Activated CD8-positive, alpha-beta T cell treated with anti-CD3 and anti-CD28 coated beads for 36 hours (primary cell): Measurements from ENCODE around the gene CDK5RAP3. TPM values are rescaled to one million over a fixed set of nuclear protein-coding genes. Genes with fewer than 3 reads are reported as not detected.
"Not testable (repeated sequence)": the region's sequence is repeated elsewhere in the genome, so short reads cannot be mapped to it uniquely, and the experiment has no call there.

Experiments used
- ATAC-seq: fragments of 200-7000 bp; cut with Tn5 transposase; one replicate; pipeline ENCODE4 v1.10.0; 2021; ENCODE audit warnings: mild to moderate bottlenecking, moderate library complexity
- CTCF ChIA-PET: fragments of 350-600 bp; sonication (Branson Sonifier 250); formaldehyde crosslinking; loops from one replicate; lab custom pipeline; 2021; ENCODE audit warnings: antibody characterized with exemption; lab: Charles Lee
- POLR2A ChIA-PET: fragments of 350-600 bp; sonication (Branson Sonifier 250); formaldehyde crosslinking; loops from one replicate; lab custom pipeline; 2021; ENCODE audit warnings: antibody characterized with exemption; lab: Charles Lee
- DNase-seq: peaks from one replicate; pipeline ENCODE4 v3.0.0-alpha.2; 2020
- H3K27ac Mint-ChIP-seq: one replicate; pipeline ENCODE4 v1.8.0; 2021; ENCODE audit warnings: mild to moderate bottlenecking, mixed read lengths
- H3K27me3 Mint-ChIP-seq: one replicate; pipeline ENCODE4 v1.8.0; 2021; ENCODE audit warnings: mixed read lengths
- H3K36me3 Mint-ChIP-seq: one replicate; pipeline ENCODE4 v1.8.0; 2021; ENCODE audit warnings: low read depth, mixed read lengths
- H3K4me1 Mint-ChIP-seq: one replicate; pipeline ENCODE4 v1.8.0; 2021; ENCODE audit warnings: low read depth, mixed read lengths
- H3K4me3 Mint-ChIP-seq: one replicate; pipeline ENCODE4 v1.8.0; 2021; ENCODE audit warnings: mild to moderate bottlenecking, moderate library complexity, mixed read lengths
- H3K9me3 Mint-ChIP-seq: one replicate; pipeline ENCODE4 v1.8.0; 2021; ENCODE audit warnings: mixed read lengths
- intact Hi-C: fragments of 100-400 bp; cut with micrococcal nuclease; formaldehyde crosslinking; loops from one replicate; pipeline ENCODE4 v1.10.0; 2022
- total RNA-seq, 2 experiments: library from RNA; stranded (reverse); gene quantifications; one replicate each; pipeline ENCODE4 v1.2.3, GENCODE V29; 2021
- TF ChIP-seq, protein P1 (sequence below): fragments of 200-600 bp; IDR thresholded peaks from one replicate; pipeline ENCODE4 v1.8.0; 2022; ENCODE audit warnings: antibody characterized with exemption, mild to moderate bottlenecking

The CDK5RAP3 gene
- total RNA-seq, 2 experiments from 2014 or later, result 161 to 171 TPM

DNA sequence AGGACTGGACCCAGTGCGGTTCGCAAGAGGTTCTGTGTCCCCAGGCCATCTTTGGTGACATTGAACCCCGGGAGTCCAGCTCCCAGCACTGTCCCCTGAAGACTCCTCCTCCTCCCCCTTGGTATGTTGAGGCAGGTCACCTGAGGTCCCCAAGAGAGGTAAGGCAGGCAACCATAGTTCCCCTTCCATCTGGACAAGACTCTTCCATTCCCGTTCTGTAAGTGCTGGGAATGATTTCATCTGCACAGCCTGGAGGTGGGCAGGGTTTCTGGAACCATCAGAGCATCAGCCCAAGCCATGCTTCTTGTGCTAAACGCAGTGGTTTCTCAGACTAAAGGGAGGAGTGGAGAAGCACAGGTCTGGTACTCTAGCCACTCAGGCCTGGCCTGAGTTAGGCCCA, 41.7 kb downstream of the CDK5RAP3 start:
- H3K36me3 Mint-ChIP-seq, result no peaks in the 10 kb centered on the region

DNA sequence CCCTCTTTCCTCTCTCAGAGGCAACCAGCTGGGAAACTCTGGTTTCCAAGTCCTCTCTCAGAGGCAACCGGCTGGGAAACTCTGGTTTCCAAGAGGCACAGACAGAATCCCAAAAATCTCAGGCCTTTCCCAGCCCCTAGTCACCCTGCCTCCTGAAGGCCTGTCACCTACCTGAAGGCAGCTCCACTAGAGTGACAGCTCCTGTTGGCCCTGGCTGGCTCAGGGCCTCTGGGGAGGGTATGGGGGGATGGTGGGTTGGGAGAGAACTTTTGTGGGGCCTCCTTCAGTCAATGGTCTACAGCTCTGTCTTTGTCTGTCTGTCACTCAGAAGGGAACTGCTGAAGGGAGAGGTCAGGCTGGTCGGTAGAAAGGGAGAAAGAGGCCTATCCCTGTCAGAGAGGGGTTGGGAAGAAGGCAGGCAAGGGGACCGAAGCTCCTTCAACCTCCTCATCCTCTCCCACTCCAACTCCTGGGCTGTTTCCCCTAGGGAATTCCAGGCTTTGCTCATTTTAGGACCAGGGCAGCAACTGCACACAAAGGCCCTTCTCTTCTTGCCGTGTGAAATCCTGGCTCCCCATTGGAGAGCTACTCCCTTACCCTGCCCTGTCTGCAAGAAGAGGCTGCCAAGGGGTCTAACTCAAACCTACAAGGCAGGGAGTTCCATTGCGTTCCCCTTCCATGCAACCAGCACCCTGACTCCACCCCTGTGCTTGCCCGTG, 43.1 kb downstream of the CDK5RAP3 start:
- peaks cover 39% of the 10 kb centered on the region for H3K27me3 Mint-ChIP-seq
- H3K36me3 Mint-ChIP-seq, result no peaks in the 10 kb centered on the region
- no peaks in the 10 kb centered on the region for H3K9me3 Mint-ChIP-seq
- ChIA-PET POLR2A (interaction anchor here (0.7 to 1.6 kb wide), 4 partner anchors 25 to 537 kb away, joined by 3 to 5 read pairs (median 3); partner anchors contain the start of gene PNPO), CTCF (interaction anchor here (0.8 to 6.3 kb wide), 7 partner anchors 11 to 67 kb away, joined by 3 to 66 read pairs (median 3); partner anchors contain the start of gene CDK5RAP3)
- no peak overlapping the region for H3K27ac Mint-ChIP-seq
- no peak for DNase-seq
- TF ChIP-seq, protein P1, sequence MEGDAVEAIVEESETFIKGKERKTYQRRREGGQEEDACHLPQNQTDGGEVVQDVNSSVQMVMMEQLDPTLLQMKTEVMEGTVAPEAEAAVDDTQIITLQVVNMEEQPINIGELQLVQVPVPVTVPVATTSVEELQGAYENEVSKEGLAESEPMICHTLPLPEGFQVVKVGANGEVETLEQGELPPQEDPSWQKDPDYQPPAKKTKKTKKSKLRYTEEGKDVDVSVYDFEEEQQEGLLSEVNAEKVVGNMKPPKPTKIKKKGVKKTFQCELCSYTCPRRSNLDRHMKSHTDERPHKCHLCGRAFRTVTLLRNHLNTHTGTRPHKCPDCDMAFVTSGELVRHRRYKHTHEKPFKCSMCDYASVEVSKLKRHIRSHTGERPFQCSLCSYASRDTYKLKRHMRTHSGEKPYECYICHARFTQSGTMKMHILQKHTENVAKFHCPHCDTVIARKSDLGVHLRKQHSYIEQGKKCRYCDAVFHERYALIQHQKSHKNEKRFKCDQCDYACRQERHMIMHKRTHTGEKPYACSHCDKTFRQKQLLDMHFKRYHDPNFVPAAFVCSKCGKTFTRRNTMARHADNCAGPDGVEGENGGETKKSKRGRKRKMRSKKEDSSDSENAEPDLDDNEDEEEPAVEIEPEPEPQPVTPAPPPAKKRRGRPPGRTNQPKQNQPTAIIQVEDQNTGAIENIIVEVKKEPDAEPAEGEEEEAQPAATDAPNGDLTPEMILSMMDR, result no peak
- no peak for ATAC-seq
- H3K4me3 Mint-ChIP-seq, result no peak overlapping the region
- intact Hi-C loops, result loop anchor here (10.0 kb wide), 1 partner anchor 69 kb away; the partner anchor contains the start of gene PNPO
- peaks cover 18% of the 10 kb centered on the region for H3K4me1 Mint-ChIP-seq

More for the DNA sequence above, 41.7 kb downstream of the CDK5RAP3 start:
- Mint-ChIP-seq H3K27ac (no peak overlapping the region), H3K9me3 (no peaks in the 10 kb centered on the region), H3K4me1 (peaks cover 17% of the 10 kb centered on the region), H3K4me3 (peak overlapping the region; percentile 55), H3K27me3 (peaks cover 43% of the 10 kb centered on the region)
- DNase-seq (no peak), ATAC-seq (no peak)
- ChIA-PET CTCF (interaction anchor here (0.8 to 3.2 kb wide), 10 partner anchors 8 to 624 kb away, joined by 3 to 19 read pairs (median 4); partner anchors contain the start of gene CDK5RAP3), POLR2A (interaction anchor here (0.8 to 1.0 kb wide), 2 partner anchors 36 to 58 kb away, joined by 3 read pairs; no protein-coding TSS in a partner anchor)
- intact Hi-C loops, result loop anchor here (10.0 kb wide), 1 partner anchor 68 kb away; the partner anchor contains the start of gene PNPO
- TF ChIP-seq, protein P1, result no peak

DNA sequence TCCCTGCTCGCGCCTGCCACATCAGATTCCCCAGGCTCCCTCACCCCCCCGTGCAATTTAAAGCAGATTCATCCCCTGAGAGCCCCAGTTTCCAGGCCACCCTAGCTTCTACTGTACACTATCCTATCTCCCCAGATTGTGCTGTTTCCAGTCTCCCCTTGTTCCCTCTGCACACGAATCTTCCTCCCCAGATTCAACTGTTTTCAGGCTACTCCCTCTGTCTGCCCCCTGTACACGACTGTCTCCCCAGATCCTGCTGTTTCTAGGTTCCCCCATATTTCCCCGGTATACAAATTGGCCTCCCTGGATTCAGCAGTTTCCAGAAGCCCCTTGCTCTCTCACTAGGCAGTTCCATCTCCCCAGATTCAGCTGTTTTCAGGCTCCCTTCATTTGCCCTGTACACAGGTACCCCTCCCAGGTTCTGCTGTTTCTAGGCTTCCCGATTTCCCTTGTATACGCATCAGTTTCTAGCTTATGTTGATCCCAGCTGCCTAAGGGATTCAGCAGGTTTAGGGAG, 43.7 kb downstream of the CDK5RAP3 start:
- Mint-ChIP-seq H3K27me3 (peaks cover 38% of the 10 kb centered on the region), H3K36me3 (no peaks in the 10 kb centered on the region), H3K4me1 (peaks cover 18% of the 10 kb centered on the region), H3K4me3 (no peak overlapping the region), H3K27ac (no peak overlapping the region), H3K9me3 (no peaks in the 10 kb centered on the region)
- DNase-seq (no peak), ATAC-seq (no peak)
- intact Hi-C loops, result loop anchor here (10.0 kb wide), 1 partner anchor 70 kb away; the partner anchor contains the start of gene PNPO
- ChIA-PET CTCF (interaction anchor here (0.8 to 6.3 kb wide), 5 partner anchors 11 to 67 kb away, joined by 3 to 66 read pairs (median 5); no protein-coding TSS in a partner anchor), POLR2A (interaction anchor here (0.7 to 1.6 kb wide), 2 partner anchors 38 to 536 kb away, joined by 3 to 5 read pairs; no protein-coding TSS in a partner anchor)
- TF ChIP-seq, protein P1, result no peak

DNA sequence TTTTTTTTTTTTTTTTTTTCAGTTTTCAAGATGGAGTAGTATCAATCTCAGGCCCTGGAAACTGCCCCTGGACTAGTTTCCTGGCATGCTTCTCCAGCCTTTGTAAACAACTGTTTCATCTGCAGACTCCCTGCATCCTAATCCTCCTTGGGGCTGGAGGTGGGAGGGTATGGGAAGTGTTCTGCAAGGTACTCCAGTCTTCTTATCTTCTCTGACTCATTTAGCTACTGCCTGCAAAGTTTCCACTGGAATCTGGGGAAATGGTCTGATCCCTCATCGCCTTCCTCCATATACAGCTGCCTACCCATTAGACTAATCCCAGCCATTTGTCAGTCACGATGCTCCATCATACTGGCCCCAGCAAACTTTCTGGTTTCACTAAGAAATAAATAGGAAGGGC, 45.2 kb downstream of the CDK5RAP3 start:
- TF ChIP-seq, protein P1, result no peak
- H3K36me3 Mint-ChIP-seq, result no peaks in the 10 kb centered on the region
- H3K9me3 Mint-ChIP-seq, result no peaks in the 10 kb centered on the region
- ATAC-seq (no peak), DNase-seq (no peak)
- peaks cover 41% of the 10 kb centered on the region for H3K27me3 Mint-ChIP-seq
- H3K4me3 Mint-ChIP-seq, result no peak overlapping the region
- POLR2A ChIA-PET, result no interaction called here
- intact Hi-C loops, result loop anchor here (10.0 kb wide), 1 partner anchor 71 kb away; the partner anchor contains the start of gene PNPO
- no peak overlapping the region for H3K27ac Mint-ChIP-seq
- peaks cover 18% of the 10 kb centered on the region for H3K4me1 Mint-ChIP-seq
- CTCF ChIA-PET, result interaction anchor here (5.5 to 6.3 kb wide), 2 partner anchors 36 to 68 kb away, joined by 49 to 66 read pairs; no protein-coding TSS in a partner anchor

DNA sequence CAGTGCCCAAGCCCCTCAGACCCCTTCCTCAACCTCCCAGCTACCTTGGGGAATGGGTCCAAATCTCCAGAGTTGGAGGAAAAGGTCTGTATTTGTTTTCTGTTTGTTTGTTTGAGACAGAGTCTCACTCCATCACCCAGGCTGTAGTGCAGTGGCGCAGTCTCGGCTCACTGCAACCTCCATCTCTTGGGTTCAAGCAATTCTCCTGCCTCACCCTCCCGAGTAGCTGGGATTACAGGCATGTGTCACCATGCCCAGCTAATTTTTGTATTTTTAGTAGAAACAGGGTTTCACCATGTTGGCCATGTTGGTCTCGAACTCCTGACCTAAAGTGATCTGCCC, 46.9 kb downstream of the CDK5RAP3 start:
- ChIA-PET POLR2A (interaction anchor here (0.6 kb wide), 1 partner anchor 1883 kb away, joined by 4 read pairs; no protein-coding TSS in a partner anchor), CTCF (interaction anchor here (0.6 to 6.3 kb wide), 17 partner anchors 9 to 176 kb away, joined by 3 to 66 read pairs (median 4); partner anchors contain the start of genes CDK5RAP3 and SCRN2)
- peaks cover 36% of the 10 kb centered on the region for H3K27me3 Mint-ChIP-seq
- H3K4me3 Mint-ChIP-seq, H3K27ac Mint-ChIP-seq, DNase-seq, H3K36me3 Mint-ChIP-seq, H3K9me3 Mint-ChIP-seq, H3K4me1 Mint-ChIP-seq: not testable (repeated sequence)
- ATAC-seq, result peak; percentile 28
- intact Hi-C loops, result loop anchor here (10.0 kb wide), 1 partner anchor 73 kb away; the partner anchor contains the start of gene PNPO
